Right atrium auricular region (tissue), 2 donors: ENCODE measurements around the gene ATXN2L. TPM values are rescaled to one million over a fixed set of nuclear protein-coding genes. Genes with fewer than 3 reads are reported as not detected.

Experiments
- DNase-seq: peaks from one replicate; pipeline ENCODE4 v3.0.0-alpha.2; 2019; ENCODE audit warnings: low spot score
- H3K27ac ChIP-seq, 2 donors: fragments of 200-600 bp; sonication (generic); 1 replicate in 1 of 2; 2 replicates in 1 of 2; pipeline ENCODE4 v1.5.1; 2016 to 2019
- H3K27me3 ChIP-seq, 2 donors: fragments of 200-600 bp; sonication (generic); one replicate each; pipeline versions ENCODE4 v1.5.1 to v1.6.0; 2017 to 2019
- H3K36me3 ChIP-seq: fragments of 200-600 bp; sonication (generic); one replicate; pipeline ENCODE4 v1.5.1; 2016
- H3K4me1 ChIP-seq, 2 donors: fragments of 200-600 bp; sonication (generic); one replicate each; pipeline versions ENCODE4 v1.5.1 to v1.6.0; 2017 to 2019
- H3K4me3 ChIP-seq, 2 donors: fragments of 200-600 bp; sonication (generic); 1 replicate in 1 of 2; 2 replicates in 1 of 2; pipeline ENCODE4 v1.5.1; 2017 to 2019; ENCODE audit warnings: mild to moderate bottlenecking in 1 of 2, moderate library complexity in 1 of 2
- H3K9me3 ChIP-seq, 2 donors: fragments of 200-600 bp; sonication (generic); one replicate each; pipeline ENCODE4 v1.5.1; 2019
- CTCF ChIP-seq, 2 donors: fragments of 200-600 bp; sonication (generic); IDR thresholded peaks; one replicate each; pipeline ENCODE4 v1.5.1; 2019; ENCODE audit warnings: antibody characterized with exemption in 2 of 2
- microRNA-seq, 2 donors: library from miRNA; unstranded; fragments of <30 nt; microRNA quantifications; one replicate each; pipeline ENCODE4, GENCODE V29; 2016 to 2017; ENCODE audit warnings: borderline number of aligned reads in 2 of 2, borderline replicate concordance in 1 of 2
- total RNA-seq, 2 donors: library from RNA; depleted of rRNA; stranded (reverse); fragments of >200 nt; gene quantifications; one replicate each; pipeline ENCODE4 v1.1.0, GENCODE V29; 2016

ATXN2L gene
- total RNA-seq, 2 donors from 2014 or later: 26.0 to 55.1 TPM

GRCh38 chr16:28884045-28884444 is 61.2 kb downstream of the ATXN2L start:
- TF ChIP-seq CTCF (IDR thresholded peaks at IDR 0.05): no peak
- no peak for DNase-seq
- Histone ChIP-seq H3K27ac (no peak overlapping the region), H3K9me3 (no peaks in the 10 kb centered on the region), H3K36me3 (no peaks in the 10 kb centered on the region), H3K4me1 (peaks cover 0 to 12% of the 10 kb centered on the region in 2 donors), H3K4me3 (no peak overlapping the region), H3K27me3 (no peaks in the 10 kb centered on the region)

Small RNA genes within 50 kb of the gene (microRNA-seq; reads per million reads assigned to microRNA genes)
- 0 reads per million in 2 donors for gene MIR4721

Other genes with a start within 250 kb of the ATXN2L start
- 1 to 10 TPM; 1.9 to 2.7 TPM for gene SULT1A2, start 225.9 kb upstream of the ATXN2L start, total RNA-seq
- gene SULT1A1, start 213.0 kb upstream of the ATXN2L start, total RNA-seq: 10 to 100 TPM; 37.9 to 38.1 TPM
- not detected for gene NPIPB8, start 184.9 kb upstream of the ATXN2L start, total RNA-seq
- gene EIF3C, start 111.5 kb upstream of the ATXN2L start, total RNA-seq: 100 to 1,000 TPM; 161 to 202 TPM
- under 1 TPM in 1 of 2 donors, not detected in 1; 0.70 TPM for gene NPIPB9, start 71.2 kb upstream of the ATXN2L start, total RNA-seq
- gene TUFM, start 23.3 kb downstream of the ATXN2L start, total RNA-seq: 100 to 1,000 TPM; 122 to 165 TPM
- 10 to 100 TPM; 31.9 to 36.7 TPM for gene SH2B1, start 40.8 kb downstream of the ATXN2L start, total RNA-seq
- gene ATP2A1, start 55.5 kb downstream of the ATXN2L start, total RNA-seq: under 1 TPM in 1 of 2 donors, not detected in 1; 0.26 TPM
- 10 to 100 TPM; 18.2 to 22.5 TPM for gene RABEP2, start 102.2 kb downstream of the ATXN2L start, total RNA-seq
- gene CD19, start 109.0 kb downstream of the ATXN2L start, total RNA-seq: under 1 TPM in 1 of 2 donors, not detected in 1; 0.24 TPM
- gene NFATC2IP, start 127.9 kb downstream of the ATXN2L start, total RNA-seq: 10 to 100 TPM; 10.6 to 13.0 TPM
- gene SPNS1, start 151.8 kb downstream of the ATXN2L start, total RNA-seq: 10 to 100 TPM; 11.9 to 12.8 TPM
- 1 to 10 TPM in 1 of 2 donors, under 1 TPM in 1; 0.98 to 1.3 TPM for gene LAT, start 162.1 kb downstream of the ATXN2L start, total RNA-seq